DND-41 (cell line): ENCODE data around the gene MMP24OS.

ENCODE experiments used
- CTCF ChIP-seq: IDR thresholded peaks from 2 replicates; pipeline ENCODE4 v1.5.1; 2012; ENCODE audit warnings: borderline replicate concordance, low read length, moderate library complexity, mild to moderate bottlenecking; ENCODE audit not compliant: poor library complexity, severe bottlenecking; ENCODE audit errors: extremely low read depth
- EZH2 ChIP-seq: IDR thresholded peaks from 3 replicates; pipeline ENCODE4 v1.6.1; 2012; ENCODE audit warnings: borderline replicate concordance, low read depth, mild to moderate bottlenecking, moderate library complexity, low read length, inconsistent platforms; ENCODE audit not compliant: severe bottlenecking

- TF ChIP-seq CTCF, result no peak
- TF ChIP-seq EZH2, result no peak
Observed at GRCh38 chr20:35276408-35276807, 1.5 kb downstream of the MMP24OS start.
